Measurements from ENCODE around the gene ALAS1.

DNA sequence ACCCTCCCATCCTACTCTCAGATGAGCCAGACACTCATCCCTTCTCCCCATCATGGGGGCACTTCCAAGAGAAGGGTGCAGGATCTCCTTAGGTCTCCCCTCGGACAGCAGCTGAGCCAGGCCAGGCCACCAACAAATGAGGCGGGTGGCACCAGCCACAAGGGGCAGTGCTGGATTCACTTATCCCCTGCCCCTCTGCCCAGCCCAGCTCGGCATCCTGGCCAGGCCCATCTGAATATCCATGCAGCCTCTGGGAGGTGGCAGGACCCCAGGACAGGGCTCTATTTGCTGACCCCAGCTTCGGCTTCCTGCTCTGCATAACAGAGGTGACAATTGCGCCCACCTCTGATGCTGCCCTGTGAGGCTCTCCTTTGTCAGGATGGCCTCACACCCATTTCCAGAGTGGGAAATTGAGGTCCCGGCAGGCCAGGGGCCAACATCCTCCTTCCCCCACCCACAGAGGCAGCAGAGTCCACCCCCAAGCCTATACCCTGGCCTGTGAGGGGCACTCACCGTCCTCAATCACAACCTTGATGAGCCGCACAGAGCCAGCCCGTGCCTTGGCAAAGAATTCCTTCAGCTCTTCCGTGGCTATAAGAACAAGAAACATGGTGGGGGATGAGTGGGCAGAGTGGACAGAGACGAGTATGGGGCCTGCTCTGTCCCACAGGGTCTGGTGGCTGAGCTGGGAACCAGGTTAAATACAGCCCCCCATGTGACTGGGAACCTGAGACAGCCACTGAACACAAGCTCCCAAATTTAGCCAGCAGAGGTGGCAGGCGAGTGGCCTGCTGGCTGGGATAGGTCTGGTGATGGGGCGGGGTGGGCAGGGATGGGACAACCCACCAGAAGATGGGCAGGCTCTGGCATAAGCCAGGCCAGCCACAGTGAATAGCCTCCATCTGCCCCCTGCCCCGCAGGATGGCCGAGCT, 36.8 kb downstream of the ALAS1 start:
- TF ChIP-seq POLR2AphosphoS5 (IDR thresholded peaks at IDR 0.05) (no peak), POLR2A (IDR thresholded peaks at IDR 0.05) (no peak)
- TF ChIP-seq, protein P1, sequence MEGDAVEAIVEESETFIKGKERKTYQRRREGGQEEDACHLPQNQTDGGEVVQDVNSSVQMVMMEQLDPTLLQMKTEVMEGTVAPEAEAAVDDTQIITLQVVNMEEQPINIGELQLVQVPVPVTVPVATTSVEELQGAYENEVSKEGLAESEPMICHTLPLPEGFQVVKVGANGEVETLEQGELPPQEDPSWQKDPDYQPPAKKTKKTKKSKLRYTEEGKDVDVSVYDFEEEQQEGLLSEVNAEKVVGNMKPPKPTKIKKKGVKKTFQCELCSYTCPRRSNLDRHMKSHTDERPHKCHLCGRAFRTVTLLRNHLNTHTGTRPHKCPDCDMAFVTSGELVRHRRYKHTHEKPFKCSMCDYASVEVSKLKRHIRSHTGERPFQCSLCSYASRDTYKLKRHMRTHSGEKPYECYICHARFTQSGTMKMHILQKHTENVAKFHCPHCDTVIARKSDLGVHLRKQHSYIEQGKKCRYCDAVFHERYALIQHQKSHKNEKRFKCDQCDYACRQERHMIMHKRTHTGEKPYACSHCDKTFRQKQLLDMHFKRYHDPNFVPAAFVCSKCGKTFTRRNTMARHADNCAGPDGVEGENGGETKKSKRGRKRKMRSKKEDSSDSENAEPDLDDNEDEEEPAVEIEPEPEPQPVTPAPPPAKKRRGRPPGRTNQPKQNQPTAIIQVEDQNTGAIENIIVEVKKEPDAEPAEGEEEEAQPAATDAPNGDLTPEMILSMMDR (IDR thresholded peaks at IDR 0.05), result no peak

Measured in prostate gland (tissue), 2 donors.